GM12864 (cell line): ENCODE data around the gene PRKD1.
"Not testable (repeated sequence)": the region's sequence is repeated elsewhere in the genome, so short reads cannot be mapped to it uniquely, and the experiment has no call there.

Source experiments
- DNase-seq: peaks from one replicate; pipeline ENCODE4 v3.0.0-alpha.2; 2011; ENCODE audit warnings: low read depth
- H3K4me3 ChIP-seq: 2 replicates; pipeline ENCODE4 v1.5.1; 2011; ENCODE audit warnings: mild to moderate bottlenecking, low read depth, low read length, control low read depth
- TF ChIP-seq, protein P1 (sequence below): IDR thresholded peaks from 2 replicates; pipeline ENCODE4 v1.5.1; 2011; ENCODE audit warnings: low read depth, mild to moderate bottlenecking, moderate library complexity, low read length, control low read depth, inconsistent platforms; ENCODE audit errors: missing control alignments

PRKD1 gene

DNA sequence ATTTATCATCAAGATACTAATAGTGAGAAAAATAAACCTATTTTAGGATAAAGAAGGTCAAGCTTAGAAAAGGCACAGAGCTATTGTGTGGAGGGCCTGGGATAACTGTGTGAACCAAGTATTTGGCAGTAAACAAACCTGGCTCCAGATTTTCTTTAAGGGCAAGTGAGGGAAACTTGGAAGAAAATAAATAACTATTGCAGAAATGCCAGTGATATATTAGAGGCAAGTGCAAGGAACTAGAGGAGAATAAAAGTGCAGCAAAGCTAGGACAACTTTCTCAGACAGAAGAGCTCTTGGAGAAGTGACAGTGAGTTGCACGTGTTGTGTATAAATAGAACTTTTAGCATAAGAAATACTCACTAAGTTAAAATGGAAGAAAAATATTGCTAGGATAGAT lies 83.7 kb downstream of the PRKD1 start:
- H3K4me3 ChIP-seq, result no peak overlapping the region
- TF ChIP-seq, protein P1, sequence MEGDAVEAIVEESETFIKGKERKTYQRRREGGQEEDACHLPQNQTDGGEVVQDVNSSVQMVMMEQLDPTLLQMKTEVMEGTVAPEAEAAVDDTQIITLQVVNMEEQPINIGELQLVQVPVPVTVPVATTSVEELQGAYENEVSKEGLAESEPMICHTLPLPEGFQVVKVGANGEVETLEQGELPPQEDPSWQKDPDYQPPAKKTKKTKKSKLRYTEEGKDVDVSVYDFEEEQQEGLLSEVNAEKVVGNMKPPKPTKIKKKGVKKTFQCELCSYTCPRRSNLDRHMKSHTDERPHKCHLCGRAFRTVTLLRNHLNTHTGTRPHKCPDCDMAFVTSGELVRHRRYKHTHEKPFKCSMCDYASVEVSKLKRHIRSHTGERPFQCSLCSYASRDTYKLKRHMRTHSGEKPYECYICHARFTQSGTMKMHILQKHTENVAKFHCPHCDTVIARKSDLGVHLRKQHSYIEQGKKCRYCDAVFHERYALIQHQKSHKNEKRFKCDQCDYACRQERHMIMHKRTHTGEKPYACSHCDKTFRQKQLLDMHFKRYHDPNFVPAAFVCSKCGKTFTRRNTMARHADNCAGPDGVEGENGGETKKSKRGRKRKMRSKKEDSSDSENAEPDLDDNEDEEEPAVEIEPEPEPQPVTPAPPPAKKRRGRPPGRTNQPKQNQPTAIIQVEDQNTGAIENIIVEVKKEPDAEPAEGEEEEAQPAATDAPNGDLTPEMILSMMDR, result no peak
- DNase-seq, result no peak

DNA sequence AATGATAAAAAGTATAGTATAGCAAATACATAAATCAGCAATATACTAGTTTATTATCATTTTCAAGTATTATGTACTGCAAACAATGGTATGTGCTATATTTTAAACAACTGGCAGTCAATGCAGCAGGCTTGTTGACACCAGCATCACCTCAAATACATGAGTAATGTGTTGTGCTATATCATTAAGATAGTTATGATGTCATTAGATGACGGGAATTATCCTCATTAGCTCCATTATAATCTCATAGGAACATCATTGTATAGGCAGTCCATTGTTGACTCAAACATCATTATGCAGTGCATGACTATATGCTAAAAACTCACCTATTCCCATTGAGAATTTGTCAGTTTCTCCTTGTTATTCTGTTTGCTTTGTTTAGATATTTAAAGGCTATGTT lies 85.4 kb downstream of the PRKD1 start:
- no peak overlapping the region for H3K4me3 ChIP-seq
- DNase-seq, result no peak
- TF ChIP-seq, protein P1, result no peak

DNA sequence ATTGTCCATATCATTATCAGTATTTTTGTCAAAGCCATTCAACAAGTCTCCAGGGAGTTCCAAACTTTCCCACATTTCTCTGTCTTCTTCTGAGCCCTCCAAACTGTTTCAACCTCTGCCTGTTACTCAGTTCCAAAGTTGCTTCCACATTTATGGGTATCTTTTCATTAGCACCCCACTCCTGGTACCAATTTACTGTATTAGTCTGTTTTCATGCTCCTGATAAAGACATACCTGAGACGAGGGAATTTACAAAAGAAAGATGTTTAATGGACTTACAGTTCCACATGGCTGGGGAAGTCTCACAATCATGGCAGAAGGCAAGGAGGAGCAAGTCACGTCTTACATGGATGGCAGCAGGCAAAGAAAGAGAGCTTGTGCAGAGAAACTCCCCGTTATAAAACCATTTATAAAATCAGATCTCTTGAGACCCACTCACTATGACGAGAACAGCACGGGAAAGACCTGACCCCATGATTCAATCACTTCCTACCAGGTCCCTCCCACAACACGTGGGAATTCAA lies 87.2 kb downstream of the PRKD1 start:
- not testable (repeated sequence) for DNase-seq, H3K4me3 ChIP-seq

DNA sequence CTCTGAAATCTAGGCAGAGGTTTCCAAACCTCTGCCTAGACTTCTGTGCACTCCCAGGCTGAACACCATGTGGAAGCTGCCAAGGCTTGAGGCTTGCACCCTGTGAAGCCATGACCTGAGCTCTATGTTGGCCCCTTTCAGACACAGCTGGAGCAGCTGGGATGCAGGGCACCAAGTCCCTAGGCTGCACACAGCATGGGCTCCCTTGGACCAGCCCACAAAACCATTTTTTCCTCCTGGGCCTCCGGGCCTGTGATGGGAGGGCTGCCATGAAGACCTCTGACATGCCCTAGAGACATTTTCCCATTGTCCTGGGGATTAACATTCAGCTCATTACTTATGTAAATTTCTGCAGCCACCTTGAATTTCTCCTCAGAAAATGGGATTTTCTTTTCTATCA lies 88.0 kb downstream of the PRKD1 start:
- not testable (repeated sequence) for DNase-seq, H3K4me3 ChIP-seq

DNA sequence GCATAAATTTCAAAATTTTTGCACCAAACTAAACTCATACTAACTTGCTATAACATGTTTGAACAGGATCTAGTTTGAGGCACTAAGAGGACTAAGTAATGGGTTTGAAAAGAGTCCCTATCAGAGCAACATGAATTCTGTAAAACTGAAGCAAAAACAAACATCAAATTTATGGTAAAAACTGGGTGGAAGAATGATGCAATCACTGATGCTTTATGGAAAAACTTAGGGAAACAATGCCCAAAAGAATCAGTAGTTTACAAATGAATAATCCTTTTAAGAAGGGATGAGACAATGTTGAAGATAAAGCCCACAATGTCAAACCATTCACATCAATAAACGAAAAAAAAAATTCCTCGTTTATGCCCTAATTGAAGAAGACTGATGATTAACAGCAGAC lies 88.9 kb downstream of the PRKD1 start:
- TF ChIP-seq, protein P1, result no peak
- no peak for DNase-seq
- no peak overlapping the region for H3K4me3 ChIP-seq

DNA sequence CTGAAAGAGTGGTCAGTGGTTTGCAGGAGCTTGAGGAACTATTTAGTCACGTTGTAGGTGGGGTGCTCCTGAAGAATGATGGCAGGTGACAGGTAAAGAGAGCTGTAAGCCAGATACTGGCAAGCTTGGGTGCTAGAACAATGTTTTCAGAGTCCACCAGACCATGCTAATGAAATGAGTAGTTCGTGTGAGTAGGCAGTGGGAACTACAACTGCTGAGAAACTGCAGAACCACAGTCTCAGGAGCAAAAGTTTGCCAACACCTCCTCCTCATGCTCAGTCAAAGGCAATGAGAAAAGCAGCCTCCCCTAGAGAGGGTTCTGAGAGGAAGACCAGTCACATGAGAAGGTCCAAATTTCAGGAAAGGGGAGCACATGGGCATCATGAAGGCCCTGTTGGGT lies 91.3 kb downstream of the PRKD1 start:
- no peak overlapping the region for H3K4me3 ChIP-seq
- TF ChIP-seq, protein P1, result no peak
- no peak for DNase-seq

DNA sequence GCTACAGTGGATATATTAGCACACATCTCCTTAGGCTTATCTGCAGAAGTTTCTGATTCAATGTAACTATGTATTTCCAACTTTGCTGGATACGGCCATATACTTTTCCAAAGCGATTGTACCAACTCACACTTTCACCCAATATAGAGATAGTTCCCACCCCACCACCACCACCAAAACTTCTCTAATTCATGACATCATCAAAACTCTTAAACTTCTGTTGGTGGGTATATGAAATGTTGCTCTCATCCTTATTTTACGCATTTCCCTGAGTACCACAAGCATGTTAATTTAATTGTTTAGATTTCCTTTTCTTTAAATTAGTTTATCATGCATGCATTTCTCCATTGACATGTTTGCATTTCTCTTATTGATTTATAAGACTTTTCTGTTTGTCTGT lies 95.6 kb downstream of the PRKD1 start:
- TF ChIP-seq, protein P1, result no peak
- no peak for DNase-seq
- no peak overlapping the region for H3K4me3 ChIP-seq

DNA sequence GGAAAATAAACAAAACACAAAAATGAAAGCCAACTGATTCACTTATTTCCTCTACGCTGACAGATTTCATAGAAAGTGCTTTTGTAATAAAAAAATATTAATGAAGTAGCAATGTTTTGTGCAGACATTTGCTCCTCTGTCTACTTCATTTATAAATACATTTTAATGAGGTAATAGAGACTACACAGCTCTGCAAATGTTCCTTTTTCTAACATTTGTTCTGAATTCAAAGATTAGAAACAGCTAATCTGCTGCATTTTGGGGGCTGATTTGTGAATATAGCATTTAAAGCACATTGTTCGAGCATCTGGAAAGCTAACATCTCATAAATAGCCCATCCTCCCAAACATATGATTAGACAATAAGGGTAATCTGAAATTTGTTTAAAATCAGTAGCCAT lies 97.8 kb downstream of the PRKD1 start:
- TF ChIP-seq, protein P1, result no peak
- no peak overlapping the region for H3K4me3 ChIP-seq
- no peak for DNase-seq
